HG03565 (cell line): ENCODE results near the gene KIAA1217.
"Not testable (repeated sequence)": the region's sequence is repeated elsewhere in the genome, so short reads cannot be mapped to it uniquely, and the experiment has no call there.

Source experiments
- ATAC-seq: cut with Tn5 transposase; IDR thresholded peaks from one replicate; pipeline ENCODE4 v1.9.1; 2021; ENCODE audit warnings: mild to moderate bottlenecking, moderate library complexity; ENCODE audit not compliant: unreplicated experiment

Gene KIAA1217

GRCh38 chr10:24438800-24439199, 229.9 kb downstream of the KIAA1217 start:
- no peak for ATAC-seq

DNA sequence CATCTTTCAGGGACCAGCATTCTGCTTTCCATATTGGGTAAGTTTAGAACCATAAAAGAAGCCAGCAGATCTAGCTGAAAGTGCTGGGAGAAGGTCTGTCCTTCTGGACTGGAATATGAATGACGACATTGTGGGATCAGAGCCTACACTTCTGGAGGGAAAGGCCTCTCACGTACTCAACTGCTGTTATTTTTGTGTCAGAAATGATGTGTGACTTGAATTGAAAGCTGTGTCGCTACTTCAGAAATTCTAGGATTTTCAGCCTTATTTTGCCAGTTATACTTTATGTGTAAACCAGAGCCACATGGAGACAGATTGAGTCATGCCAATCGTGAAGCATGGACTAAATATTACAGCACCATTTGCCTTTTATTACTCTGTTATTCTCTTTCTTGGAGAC, 231.0 kb downstream of the KIAA1217 start:
- no peak for ATAC-seq

DNA sequence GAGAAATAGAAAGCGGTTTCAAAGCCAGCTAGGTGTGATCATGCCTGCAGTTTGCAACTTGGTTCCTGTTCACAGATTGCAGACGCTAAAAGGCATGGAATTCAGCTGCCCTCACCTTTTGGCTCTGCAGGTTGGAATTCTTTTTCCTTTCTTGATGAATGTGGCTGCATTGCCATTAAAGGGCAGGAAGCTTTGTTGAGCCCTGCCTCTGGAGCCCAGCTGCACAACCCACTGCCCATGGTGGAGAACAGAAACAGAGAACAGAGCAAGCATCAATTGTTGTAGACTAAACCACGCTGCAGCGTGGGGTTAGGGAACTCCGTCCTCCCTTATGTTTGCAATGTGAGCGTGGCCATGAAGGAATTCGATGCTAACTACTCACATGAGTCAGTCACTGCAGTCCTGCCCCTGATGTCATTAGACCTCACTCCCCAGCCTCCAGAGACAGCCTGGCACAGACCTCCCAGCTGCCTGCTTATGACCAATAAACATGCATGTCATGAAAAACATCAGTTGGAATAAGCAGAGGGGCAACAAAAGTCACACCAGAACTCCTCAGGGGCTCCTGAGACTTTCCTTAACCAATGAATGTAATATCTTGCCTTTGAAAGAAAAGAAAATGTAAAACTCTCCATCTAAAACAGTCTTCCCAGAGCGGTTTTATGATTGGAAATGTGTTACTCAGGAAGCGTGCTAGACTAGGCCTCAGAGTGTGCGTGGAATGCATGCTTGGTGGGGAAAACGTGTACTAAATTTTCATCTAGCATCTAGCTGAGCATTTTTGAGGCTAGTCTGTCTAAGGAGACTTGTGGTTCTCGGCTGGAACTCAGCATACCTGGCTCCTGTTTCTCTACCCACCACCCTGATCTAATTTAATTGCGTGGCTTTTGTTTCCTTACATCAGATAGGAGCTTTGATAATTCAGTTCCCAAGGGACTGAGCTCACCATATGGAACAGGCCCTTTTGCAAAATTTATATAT, 232.2 kb downstream of the KIAA1217 start:
- no peak for ATAC-seq

GRCh38 chr10:24442234-24442633, 233.3 kb downstream of the KIAA1217 start:
- no peak for ATAC-seq

- ATAC-seq: not testable (repeated sequence)
These were observed 233.8 kb downstream of the KIAA1217 start for GRCh38 chr10:24442641-24443174.

GRCh38 chr10:24444337-24444736, 235.4 kb downstream of the KIAA1217 start:
- ATAC-seq: no peak

- not testable (repeated sequence) for ATAC-seq
These were observed 237.0 kb downstream of the KIAA1217 start for GRCh38 chr10:24445958-24446357.

DNA sequence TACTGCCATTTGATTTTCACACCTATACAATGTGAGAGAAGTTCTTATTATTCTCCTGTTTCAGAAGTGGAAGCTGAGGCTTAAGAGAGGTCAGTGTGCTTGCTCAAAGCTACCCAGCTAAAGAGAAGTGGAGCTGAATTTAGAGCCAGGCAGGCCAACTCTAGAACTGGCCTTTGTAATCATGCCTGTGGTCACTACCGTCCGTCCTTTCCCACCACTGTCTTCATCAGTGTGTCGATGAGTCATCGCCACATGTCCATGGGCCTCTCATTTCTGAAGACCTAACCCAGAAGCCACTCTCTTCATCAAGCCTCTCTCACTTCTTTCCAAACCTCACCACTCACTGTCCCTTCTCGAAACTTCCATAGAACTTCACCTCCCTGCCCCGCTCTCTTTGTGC, 237.8 kb downstream of the KIAA1217 start:
- no peak for ATAC-seq

DNA sequence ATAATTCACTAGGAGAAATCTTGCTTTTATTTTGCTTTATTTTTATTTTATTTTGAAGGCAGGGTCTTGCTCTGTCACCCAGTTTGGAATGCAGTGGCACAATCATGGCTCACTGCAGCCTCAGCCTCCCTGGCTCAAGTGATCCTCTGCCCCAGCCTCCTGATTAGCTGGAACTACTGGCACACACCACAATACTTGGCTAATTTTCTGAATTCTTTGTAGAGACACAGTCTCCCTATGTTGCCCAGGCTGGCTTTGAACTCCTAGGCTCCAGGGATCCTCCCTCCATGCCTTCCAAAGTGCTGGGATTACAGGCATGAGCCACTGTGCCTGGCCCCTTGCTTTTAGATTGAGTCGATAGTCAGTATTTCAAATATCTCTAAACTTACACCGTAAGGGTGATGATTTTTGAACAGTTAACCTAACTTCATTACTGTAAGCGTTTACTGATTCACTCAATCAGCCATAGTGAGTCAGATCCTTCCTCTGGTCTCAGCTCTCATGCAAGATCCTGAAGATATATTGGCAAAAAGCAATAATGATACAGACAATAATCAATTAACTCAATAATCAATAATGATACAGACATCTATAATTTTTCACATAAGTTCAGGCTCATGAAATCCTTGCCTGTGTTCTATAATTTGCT, 239.5 kb downstream of the KIAA1217 start:
- no peak for ATAC-seq

DNA sequence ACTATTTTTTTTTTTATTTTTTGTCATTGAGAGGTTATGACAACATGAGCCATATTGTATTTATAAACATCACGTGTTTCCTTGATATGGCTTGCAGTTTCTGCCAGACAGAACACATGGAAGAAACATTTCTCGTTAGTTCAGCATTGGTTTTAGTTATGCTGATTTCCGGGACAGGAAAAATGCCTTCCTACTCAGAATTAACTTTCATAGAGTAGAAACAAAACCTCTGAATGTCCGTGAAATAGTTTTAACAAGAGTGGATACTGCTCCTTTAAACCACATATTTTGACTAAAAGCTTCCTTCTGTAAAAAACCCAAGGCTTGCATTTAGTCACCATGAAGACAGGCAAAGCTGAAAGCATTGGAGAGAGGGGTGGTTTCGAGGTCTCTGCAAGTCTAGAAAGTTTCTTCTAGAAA, 240.4 kb downstream of the KIAA1217 start:
- ATAC-seq: peak; percentile 94

DNA sequence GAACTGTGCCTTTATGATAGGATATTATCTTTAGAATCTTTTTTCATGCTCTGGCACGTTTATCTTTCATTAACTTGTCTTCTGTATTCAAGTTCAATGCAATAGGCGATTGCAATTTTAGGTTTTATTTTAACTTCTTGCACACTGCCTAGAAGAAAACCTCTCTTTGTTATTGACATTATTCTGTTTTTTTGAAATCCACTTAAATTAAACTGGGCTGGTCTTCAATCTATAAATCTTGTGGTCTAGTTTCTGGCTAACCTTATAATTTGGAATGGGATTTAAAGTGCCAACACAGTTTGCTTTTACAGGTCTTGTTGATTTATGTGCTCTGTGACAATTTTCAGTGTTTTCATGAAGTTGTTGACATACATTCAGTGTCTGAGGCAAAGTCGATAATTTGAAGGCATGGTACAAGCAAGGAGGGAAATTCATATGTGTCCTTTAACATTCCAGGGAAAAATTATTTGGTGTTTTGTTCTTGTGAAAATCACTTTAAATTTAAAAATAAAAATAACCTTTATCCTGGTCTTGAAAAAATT, 240.9 kb downstream of the KIAA1217 start:
- no peak for ATAC-seq

DNA sequence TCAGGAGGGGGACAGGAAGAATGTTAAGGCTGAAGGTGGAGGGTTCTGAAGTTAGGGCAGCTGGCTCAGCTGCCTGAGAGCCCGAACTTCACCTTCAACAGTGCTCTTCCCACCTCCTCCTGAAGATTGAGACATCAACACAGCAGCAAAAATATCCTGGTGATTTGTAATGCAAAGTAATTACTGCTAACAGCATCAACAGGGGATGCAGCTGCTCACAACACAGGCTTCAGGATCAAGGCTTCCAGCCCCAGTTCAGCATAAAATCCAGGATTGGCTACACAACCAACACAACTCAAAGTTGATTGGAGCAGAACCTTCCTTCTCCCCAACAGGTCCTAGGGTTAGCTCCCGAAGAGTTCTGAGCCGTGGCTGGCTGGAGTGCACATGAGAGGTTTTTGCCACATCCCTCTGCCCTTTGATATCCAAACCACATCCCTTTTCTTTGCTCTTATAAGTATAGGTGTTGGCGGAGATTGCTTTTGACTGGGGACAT, 242.4 kb downstream of the KIAA1217 start:
- no peak for ATAC-seq

DNA sequence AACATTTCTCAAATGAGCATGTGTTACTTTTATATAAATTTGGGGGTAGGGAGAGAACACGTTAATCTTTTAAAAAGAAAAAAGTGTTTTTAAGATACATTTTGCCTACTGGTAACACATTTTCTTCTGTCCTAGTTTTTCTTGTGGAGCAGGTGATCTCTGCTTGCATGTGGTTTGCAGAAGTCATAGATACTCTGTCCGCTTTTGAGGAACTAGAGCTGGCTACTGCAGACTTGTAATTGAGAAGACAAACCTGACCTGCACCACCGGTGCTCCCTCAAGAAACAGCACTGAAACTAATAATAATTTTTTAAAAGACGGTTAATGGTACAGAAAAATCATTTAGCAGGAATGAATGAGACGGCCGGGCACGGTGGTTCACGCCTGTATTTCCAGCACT, 243.1 kb downstream of the KIAA1217 start:
- no peak for ATAC-seq

DNA sequence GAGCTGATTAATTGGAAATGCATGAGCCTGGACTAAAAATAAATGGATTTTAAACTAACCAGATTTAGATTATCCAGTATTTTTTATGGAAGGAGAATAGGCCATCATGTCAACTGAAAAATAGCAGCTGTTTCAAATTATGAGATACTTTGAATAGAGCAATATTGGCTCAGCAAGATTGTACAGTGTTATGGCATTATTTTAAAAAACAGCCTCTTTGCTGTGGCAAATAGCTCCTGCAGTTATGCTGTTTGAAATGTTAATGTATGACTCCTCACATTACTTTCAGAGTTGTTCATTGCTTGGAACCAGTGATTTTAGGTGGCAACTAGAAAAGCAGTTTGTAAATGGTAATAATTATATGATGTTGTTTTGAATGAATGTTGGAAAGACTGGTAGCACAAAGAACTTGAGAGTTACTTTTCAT, 244.5 kb downstream of the KIAA1217 start:
- no peak for ATAC-seq

- ATAC-seq: no peak
These were observed 245.0 kb downstream of the KIAA1217 start for GRCh38 chr10:24453973-24454372.

- ATAC-seq: no peak
These were observed 246.5 kb downstream of the KIAA1217 start for GRCh38 chr10:24455447-24455846.

GRCh38 chr10:24456322-24456721, 247.4 kb downstream of the KIAA1217 start:
- ATAC-seq: no peak

DNA sequence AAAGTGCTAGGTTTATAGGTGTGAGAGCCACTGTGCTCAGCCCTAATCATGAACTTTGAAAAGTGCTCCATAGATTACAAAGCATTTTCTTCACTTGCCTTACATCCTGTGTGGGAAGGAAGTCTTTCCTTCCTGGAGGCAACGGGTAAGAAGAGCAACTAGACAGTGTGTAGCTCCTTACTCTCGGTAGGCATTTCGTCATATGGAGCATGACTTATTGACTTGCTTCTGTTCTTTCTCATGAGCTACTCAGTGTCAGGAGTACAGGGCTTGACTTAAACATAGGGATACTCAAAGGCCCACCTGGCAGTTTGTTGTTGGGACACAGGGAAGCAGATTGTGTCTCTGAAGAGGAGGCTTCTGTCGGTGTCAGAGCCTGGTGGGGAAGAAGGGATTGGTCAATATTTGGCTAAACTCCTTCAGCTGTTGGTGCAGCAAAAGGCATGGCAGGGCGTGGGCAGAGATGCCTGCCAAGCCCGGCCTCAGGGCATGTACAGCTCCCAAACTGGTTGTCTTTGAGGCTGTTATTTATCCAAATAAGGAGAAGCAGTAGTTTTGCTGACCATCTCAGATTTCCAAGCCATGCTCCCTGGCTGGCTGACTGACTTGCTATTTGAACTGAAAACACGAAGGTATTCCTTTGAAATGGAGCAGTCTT, 248.9 kb downstream of the KIAA1217 start:
- no peak for ATAC-seq

- ATAC-seq: no peak
These were observed 250.9 kb downstream of the KIAA1217 start for GRCh38 chr10:24459836-24460235.

DNA sequence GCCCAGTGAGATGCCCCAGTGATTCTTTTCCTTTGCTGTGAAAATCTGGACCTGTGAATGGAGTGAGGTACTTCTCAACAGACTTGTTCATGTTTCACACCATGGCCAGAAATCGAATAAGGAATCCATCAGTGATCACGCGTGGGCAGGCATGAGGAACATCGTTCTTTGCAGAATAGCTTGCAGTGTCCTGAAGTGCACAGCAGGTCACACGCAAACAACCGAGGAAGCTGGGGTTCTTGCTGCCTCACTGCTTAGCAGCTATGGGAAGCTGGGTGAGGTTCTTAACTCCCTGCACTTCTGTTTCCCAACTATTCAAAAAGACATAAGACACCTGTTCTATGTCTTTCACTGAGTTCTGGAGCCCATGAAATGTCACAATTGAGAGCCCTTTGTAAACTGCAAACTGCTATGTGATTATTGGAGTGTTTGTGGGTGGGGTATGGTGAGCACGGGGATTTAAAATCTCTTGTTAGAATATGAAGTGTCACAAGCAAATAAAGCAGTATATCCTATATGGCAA, 253.4 kb downstream of the KIAA1217 start:
- no peak for ATAC-seq
